22Rv1 (cell line): ENCODE data around the gene FAM50B.

ENCODE experiments used
- ZFX ChIP-seq: fragments of 450-650 bp; IDR thresholded peaks from 2 replicates; pipeline ENCODE4 v1.6.1; 2017; ENCODE audit warnings: antibody characterized with exemption, borderline replicate concordance
- TF ChIP-seq, protein P1 (sequence below): fragments of 450-650 bp; IDR thresholded peaks from 2 replicates; pipeline ENCODE4 v1.5.1; 2017; ENCODE audit warnings: mild to moderate bottlenecking

DNA sequence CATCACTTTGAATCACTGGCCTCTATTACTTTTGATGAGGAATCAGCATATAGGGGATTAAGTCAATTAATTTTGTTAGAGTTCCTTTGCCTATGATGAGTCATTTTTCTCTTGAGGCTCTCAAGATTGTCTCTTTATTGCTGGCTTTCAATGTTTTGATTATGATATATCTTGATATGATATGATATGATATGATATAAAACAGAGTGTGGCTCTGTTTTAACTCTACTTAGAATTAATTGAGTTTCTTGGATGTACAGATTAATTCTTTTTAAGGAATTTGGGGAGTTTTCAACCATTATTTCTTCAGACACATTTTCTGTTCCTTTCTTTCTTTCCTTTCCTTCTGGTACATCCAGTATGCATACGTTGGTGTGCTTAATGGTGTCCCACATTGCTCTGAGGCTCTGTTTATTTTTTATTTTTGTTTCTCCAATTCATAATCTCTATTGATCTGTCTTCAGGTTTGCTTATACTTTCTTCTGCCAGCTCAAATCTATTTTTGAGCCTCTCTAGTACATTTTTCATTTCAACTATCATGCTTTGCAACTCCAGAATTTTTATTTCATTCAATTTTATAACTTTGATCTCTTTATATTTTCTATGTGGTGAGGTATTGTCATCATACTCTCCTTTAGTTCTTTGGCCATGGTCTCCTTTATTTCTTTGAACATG lies 10.8 kb downstream of the FAM50B start:
- TF ChIP-seq, protein P1, sequence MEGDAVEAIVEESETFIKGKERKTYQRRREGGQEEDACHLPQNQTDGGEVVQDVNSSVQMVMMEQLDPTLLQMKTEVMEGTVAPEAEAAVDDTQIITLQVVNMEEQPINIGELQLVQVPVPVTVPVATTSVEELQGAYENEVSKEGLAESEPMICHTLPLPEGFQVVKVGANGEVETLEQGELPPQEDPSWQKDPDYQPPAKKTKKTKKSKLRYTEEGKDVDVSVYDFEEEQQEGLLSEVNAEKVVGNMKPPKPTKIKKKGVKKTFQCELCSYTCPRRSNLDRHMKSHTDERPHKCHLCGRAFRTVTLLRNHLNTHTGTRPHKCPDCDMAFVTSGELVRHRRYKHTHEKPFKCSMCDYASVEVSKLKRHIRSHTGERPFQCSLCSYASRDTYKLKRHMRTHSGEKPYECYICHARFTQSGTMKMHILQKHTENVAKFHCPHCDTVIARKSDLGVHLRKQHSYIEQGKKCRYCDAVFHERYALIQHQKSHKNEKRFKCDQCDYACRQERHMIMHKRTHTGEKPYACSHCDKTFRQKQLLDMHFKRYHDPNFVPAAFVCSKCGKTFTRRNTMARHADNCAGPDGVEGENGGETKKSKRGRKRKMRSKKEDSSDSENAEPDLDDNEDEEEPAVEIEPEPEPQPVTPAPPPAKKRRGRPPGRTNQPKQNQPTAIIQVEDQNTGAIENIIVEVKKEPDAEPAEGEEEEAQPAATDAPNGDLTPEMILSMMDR, result no peak
- no peak for TF ChIP-seq ZFX
